ENCODE results near the gene DNAH5. TPM values are rescaled to one million over a fixed set of nuclear protein-coding genes. Genes with fewer than 3 reads are reported as not detected.
A peak's percentile ranks its signal among the peaks of the same experiment; 100 is the strongest.

The DNAH5 gene
- total and polyA plus RNA-seq, 2 experiments from 2014 or later, result 0.56 to 0.97 TPM

GRCh38 chr5:13660072-13660471, 284.4 kb downstream of the DNAH5 start:
- H3K9me2 ChIP-seq (ENCODE audit: insufficient read depth), result peaks cover under 1% of the 10 kb centered on the region; the same call in 1 of the 2 replicates
- TF ChIP-seq JUNB (IDR thresholded peaks at IDR 0.05; ENCODE audit: unreplicated experiment) (no peak), ZNF462 (CRISPR knock-in tag; IDR thresholded peaks at IDR 0.05) (no peak), CTCF (conservative IDR thresholded peaks at IDR 0.05; ENCODE audit: low read depth in 2 of 2) (peak; percentile 52 to 53)
- 0 out of 2 replicates have a peak, but pooled peaks cover 6% of the 10 kb centered on the region for H3K4me1 ChIP-seq (ENCODE audit: insufficient read depth)
- no peaks in the 10 kb centered on the region for H3K4me1 Mint-ChIP-seq
- H3K27me3 Mint-ChIP-seq (ENCODE audit: insufficient read depth, low read depth, poor library complexity), result no peaks in the 10 kb centered on the region
- H3K27me3 ChIP-seq (ENCODE audit: insufficient read depth), result no peaks in the 10 kb centered on the region
- H3F3A ChIP-seq (replicated peaks; ENCODE audit: low read depth), result no peaks in the 10 kb centered on the region
- no peaks in the 10 kb centered on the region for H3K36me3 ChIP-seq (ENCODE audit: insufficient read depth)
- H3K36me3 Mint-ChIP-seq (ENCODE audit: low read depth), result no peaks in the 10 kb centered on the region
- H3K79me2 ChIP-seq (replicated peaks; ENCODE audit: insufficient read depth), result no peaks in the 10 kb centered on the region
- H3K27ac ChIP-seq (ENCODE audit: low read depth), result no peak overlapping the region
- H4K20me1 ChIP-seq (replicated peaks; ENCODE audit: insufficient read depth), result no peaks in the 10 kb centered on the region
- H3K4me2 ChIP-seq, result no peak overlapping the region
- no peak overlapping the region for H3K4me3 Mint-ChIP-seq
- H3K27ac Mint-ChIP-seq, result no peak overlapping the region
- peak; percentile 46 for DNase-seq (ENCODE audit: low spot score)
- ATAC-seq, result peak; percentile 45; the same call in 2 of the 3 replicates
- H3K4me3 ChIP-seq, result no peak overlapping the region
- H2AFZ ChIP-seq, result no peak overlapping the region
- no peaks in the 10 kb centered on the region; the same call in 1 of the 3 replicates for H3K9me3 Mint-ChIP-seq

- Histone ChIP-seq H4K20me1 (replicated peaks; ENCODE audit: insufficient read depth) (no peaks in the 10 kb centered on the region), H3K9me2 (ENCODE audit: insufficient read depth) (peaks cover 5% of the 10 kb centered on the region; the same call in 1 of the 2 replicates), H3K4me2 (no peak overlapping the region), H3K36me3 (ENCODE audit: insufficient read depth) (no peaks in the 10 kb centered on the region), H3K79me2 (replicated peaks; ENCODE audit: insufficient read depth) (no peaks in the 10 kb centered on the region), H3F3A (replicated peaks; ENCODE audit: low read depth) (no peaks in the 10 kb centered on the region), H2AFZ (no peak overlapping the region), H3K27ac (ENCODE audit: low read depth) (no peak overlapping the region), H3K4me1 (ENCODE audit: insufficient read depth) (0 out of 2 replicates have a peak, but pooled peaks cover 6% of the 10 kb centered on the region), H3K4me3 (no peak overlapping the region), H3K27me3 (ENCODE audit: insufficient read depth) (no peaks in the 10 kb centered on the region)
- Mint-ChIP-seq H3K27ac (no peak overlapping the region), H3K4me1 (no peaks in the 10 kb centered on the region), H3K4me3 (no peak overlapping the region), H3K27me3 (ENCODE audit: insufficient read depth, low read depth, poor library complexity) (peaks cover 4% of the 10 kb centered on the region), H3K36me3 (ENCODE audit: low read depth) (no peaks in the 10 kb centered on the region), H3K9me3 (no peaks in the 10 kb centered on the region; the same call in 1 of the 3 replicates)
- ATAC-seq (peak; percentile 48), DNase-seq (ENCODE audit: low spot score) (peak; percentile 4)
- TF ChIP-seq ZNF462 (CRISPR knock-in tag; IDR thresholded peaks at IDR 0.05) (no peak), ZNF114 (CRISPR knock-in tag; IDR thresholded peaks at IDR 0.05) (no peak)
Observed at GRCh38 chr5:13659391-13659790, 285.1 kb downstream of the DNAH5 start.

Data from GM23338 (cell line).